Adrenal gland (tissue), 12 donors: ENCODE measurements around the gene ANKRD55. TPM values are rescaled to one million over a fixed set of nuclear protein-coding genes. Genes with fewer than 3 reads are reported as not detected.

Experiments
- DNase-seq, 7 donors: peaks; one replicate each; pipeline ENCODE4 v3.0.0-alpha.2; 2019 to 2020
- H3K27ac ChIP-seq, 5 donors: fragments of 200-600 bp; sonication (generic) in 4 of 5; 1 replicate in 3 of 5; 2 replicates in 2 of 5; pipeline versions ENCODE4 v1.5.1 to v1.8.0; 2016 to 2020; ENCODE audit warnings: mild to moderate bottlenecking in 1 of 5
- H3K27me3 ChIP-seq: fragments of 200-600 bp; 2 replicates; pipeline ENCODE4 v1.8.0; 2021
- H3K36me3 ChIP-seq, 2 donors: fragments of 200-600 bp; replicated peaks in 1 of 2; 1 replicate in 1 of 2; 2 replicates in 1 of 2; pipeline versions ENCODE4 v1.5.1 to v1.8.0; 2018 to 2022
- H3K4me1 ChIP-seq, 2 donors: fragments of 200-600 bp; replicated peaks in 1 of 2; 1 replicate in 1 of 2; 2 replicates in 1 of 2; pipeline versions ENCODE4 v1.5.1 to v1.8.0; 2018 to 2021
- H3K4me3 ChIP-seq, 4 donors: fragments of 200-600 bp; sonication (generic) in 3 of 4; one replicate each; pipeline ENCODE4 v1.5.1; 2016 to 2018
- H3K9me3 ChIP-seq, 3 donors: fragments of 200-600 bp; sonication (generic) in 1 of 3; replicated peaks in 1 of 3; 1 replicate in 2 of 3; 2 replicates in 1 of 3; pipeline versions ENCODE4 v1.5.1 to v1.8.0; 2016 to 2021
- POLR2A ChIP-seq, 2 donors: fragments of 450-650 bp; IDR thresholded peaks; one replicate each; pipeline ENCODE4 v1.6.1; 2017; ENCODE audit warnings: antibody characterized with exemption in 2 of 2, mild to moderate bottlenecking in 2 of 2, moderate library complexity in 1 of 2
- WGBS, 4 donors: extraction: QIAGEN DNeasy Blood & Tissue Kit in 2 of 4; methylation state at CpG; one replicate each; pipeline versions ENCODE4 v1.1.5 to v1.1.7; 2013 to 2017; 5-methylcytosine and 5-hydroxymethylcytosine counted together
- intact Hi-C, 2 donors: fragments of 100-400 bp; cut with DNase I; formaldehyde crosslinking; loops; one replicate each; pipeline versions ENCODE4 v1.14.1 to v1.15.0; 2022 to 2023
- polyA plus RNA-seq, 3 donors: library from polyadenylated mRNA; stranded (reverse); fragments of 200-250 nt in 2 of 3; fragments of 350-450 nt in 1 of 3; fragmentation: Illumina TruSeq in 1 of 3; extraction: RNeasy Lipid Tissue Mini Kit (QIAGEN cat#74804) in 1 of 3; gene quantifications; one replicate each; pipeline ENCODE4 v1.2.3, GENCODE V29; 2013 to 2014
- small RNA-seq, 2 donors: library from RNA; depleted of rRNA; stranded (forward); fragments of <200 nt; gene quantifications; one replicate each; pipeline ENCODE3, GENCODE V24; 2016
- total RNA-seq, 9 donors: library from RNA; depleted of rRNA in 4 of 9; stranded (reverse); fragments of >200 nt in 4 of 9; fragments of 120-200 nt in 1 of 9; fragmentation: NEBNext Ultra II Directional in 1 of 9; extraction: Animal tissue kit (Norgen Biotek cat#: 25700) in 1 of 9; gene quantifications; one replicate each; pipeline versions ENCODE4 v1.1.0 to v1.2.4, GENCODE V29; 2013 to 2023
- TF ChIP-seq, protein P1 (sequence below), 6 experiments: fragments of 450-650 bp in 4 of 6; fragments of 200-600 bp in 2 of 6; sonication (generic) in 1 of 6; IDR thresholded peaks; 1 replicate in 5 of 6; 2 replicates in 1 of 6; pipeline versions ENCODE4 v1.5.1 to v1.8.0; 2016 to 2021; ENCODE audit warnings: antibody characterized with exemption in 6 of 6, mild to moderate bottlenecking in 2 of 6, moderate library complexity in 1 of 6
- donor health status: healthy with polysubstance abuse.
- donor health status: Bipolar disorder and iron deficiency.
- donor health status: DM: yes; HTN: yes; CAD: no.
- donor health status: DM: no; HTN: no; CAD: no.
- donor health status: DM: no; HTN: no; CAD: no.
- donor health status: DM: yes; HTN: yes; CAD: no.

Gene ANKRD55
- total and polyA plus RNA-seq, 12 donors = 0.03 to 0.81 (median 0.29) TPM; not detected in 4

DNA sequence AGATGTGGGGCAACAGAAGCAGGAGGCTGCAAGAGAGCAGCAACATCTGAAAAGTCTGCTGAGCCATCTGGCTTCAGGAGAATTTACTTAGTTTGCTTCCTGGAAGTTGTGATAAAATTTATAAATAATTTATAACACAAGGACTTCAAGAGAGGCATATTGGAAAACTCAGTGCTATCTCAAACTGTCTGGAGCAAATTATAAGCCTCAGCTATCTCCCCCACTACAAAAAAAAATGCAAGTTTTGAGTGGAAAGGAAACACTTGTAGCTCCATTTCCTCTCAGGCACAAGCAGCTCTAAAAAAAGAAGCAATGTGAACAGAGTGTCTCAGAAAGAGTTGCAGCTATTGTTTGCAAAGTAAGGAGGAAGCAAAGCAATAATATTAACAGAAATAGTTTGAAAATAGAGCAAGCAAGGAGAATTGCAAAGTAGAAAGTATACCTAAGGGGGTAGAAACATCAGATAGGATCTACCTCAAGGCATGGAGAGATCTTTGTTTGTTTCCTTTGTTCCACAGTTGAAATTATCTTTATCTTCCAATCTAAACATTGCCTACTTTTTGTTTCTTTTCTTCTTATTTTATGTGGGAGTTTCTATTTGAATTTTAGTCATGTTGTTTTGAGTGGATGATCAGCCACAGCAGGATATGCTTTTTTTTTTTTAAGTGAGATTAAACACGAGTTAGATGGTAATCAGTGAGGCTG is 182.4 kb downstream of the ANKRD55 start:
- intact Hi-C loops = no loop called here
- peaks cover 0 to 7% of the 10 kb centered on the region in 2 donors for H3K4me1 ChIP-seq
- no peaks in the 10 kb centered on the region for H3K27me3 ChIP-seq
- H3K4me3 ChIP-seq = no peak overlapping the region
- H3K36me3 ChIP-seq = no peaks in the 10 kb centered on the region
- peak overlapping the region in 1 of 5 donors; percentile 7 for H3K27ac ChIP-seq
- WGBS, 4 donors = 23 to 34% (median 28%) methylated on average over 1 of the region's 1 CpG
- no peak for DNase-seq
- H3K9me3 ChIP-seq = no peaks in the 10 kb centered on the region
- no peak for TF ChIP-seq POLR2A (IDR thresholded peaks at IDR 0.05)
- TF ChIP-seq, protein P1, sequence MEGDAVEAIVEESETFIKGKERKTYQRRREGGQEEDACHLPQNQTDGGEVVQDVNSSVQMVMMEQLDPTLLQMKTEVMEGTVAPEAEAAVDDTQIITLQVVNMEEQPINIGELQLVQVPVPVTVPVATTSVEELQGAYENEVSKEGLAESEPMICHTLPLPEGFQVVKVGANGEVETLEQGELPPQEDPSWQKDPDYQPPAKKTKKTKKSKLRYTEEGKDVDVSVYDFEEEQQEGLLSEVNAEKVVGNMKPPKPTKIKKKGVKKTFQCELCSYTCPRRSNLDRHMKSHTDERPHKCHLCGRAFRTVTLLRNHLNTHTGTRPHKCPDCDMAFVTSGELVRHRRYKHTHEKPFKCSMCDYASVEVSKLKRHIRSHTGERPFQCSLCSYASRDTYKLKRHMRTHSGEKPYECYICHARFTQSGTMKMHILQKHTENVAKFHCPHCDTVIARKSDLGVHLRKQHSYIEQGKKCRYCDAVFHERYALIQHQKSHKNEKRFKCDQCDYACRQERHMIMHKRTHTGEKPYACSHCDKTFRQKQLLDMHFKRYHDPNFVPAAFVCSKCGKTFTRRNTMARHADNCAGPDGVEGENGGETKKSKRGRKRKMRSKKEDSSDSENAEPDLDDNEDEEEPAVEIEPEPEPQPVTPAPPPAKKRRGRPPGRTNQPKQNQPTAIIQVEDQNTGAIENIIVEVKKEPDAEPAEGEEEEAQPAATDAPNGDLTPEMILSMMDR (IDR thresholded peaks at IDR 0.05) = no peak

Small RNA genes lying within 50 kb of the gene (small RNA-seq; reads per million reads assigned to genes)
- 0.08 to 0.24 reads per million in 2 donors for gene RNA5SP184
- 0 to 0.12 reads per million in 2 donors for gene RNA5SP185
- gene RNU6-299P = 0 reads per million in 2 donors

Other genes with a start within 250 kb of the ANKRD55 start
- gene IL6ST, start 238.4 kb downstream of the ANKRD55 start, total RNA-seq = 100 to 1,000 TPM; 177 to 659 (median 351) TPM
- gene IL6ST, start 238.4 kb downstream of the ANKRD55 start, polyA plus RNA-seq = 100 to 1,000 TPM in 1 of 3 donors, 10 to 100 TPM in 2; 39.0 to 162 (median 49.3) TPM